NCI-H2107 treated with DMSO at 0.1 percent for 48 hours (cell line): ENCODE data around the gene NEK11.

Experiments used
- DNase-seq: peaks from one replicate; lab custom pipeline; 2025; ENCODE audit not compliant: unreplicated experiment; lab: John Stamatoyannopoulos, UW

Gene NEK11

DNA sequence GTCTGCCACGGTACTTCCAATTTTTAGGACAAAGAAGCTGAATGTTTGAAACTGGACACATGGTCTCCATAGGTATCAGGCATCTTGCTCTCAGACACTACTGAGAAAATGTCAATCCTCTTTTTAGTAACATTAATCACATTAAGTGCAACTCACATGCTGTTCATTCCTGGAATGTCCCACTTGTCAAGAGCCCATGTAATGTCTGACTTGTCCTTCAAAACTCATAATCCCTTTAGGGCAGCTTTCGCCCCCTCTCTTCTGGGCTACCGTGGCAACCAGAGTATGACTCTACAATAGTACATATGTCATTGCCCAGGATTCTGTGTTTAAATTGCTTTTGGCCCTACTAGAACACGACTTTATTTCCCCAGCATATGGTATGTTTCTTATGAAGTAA lies 367.2 kb downstream of the NEK11 start:
- no peak for DNase-seq

DNA sequence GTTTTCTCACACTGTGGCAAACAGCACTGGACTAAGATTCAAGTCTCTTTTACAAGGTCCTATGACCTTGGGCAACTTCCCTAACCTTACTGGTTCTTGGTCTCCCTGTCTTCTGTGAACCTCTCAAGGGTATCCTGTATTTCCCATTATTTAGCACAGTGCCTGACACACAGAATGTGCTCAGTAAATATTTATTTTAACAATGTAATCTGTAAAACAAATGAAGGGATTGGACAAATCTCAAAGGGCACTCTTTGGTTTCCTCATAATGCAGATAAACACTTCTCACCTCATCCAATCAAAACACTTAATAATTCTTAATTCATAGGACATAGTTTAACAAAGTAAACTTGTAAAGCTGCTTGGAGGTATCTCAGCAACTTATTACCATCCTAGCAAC lies 367.7 kb downstream of the NEK11 start:
- no peak for DNase-seq

DNA sequence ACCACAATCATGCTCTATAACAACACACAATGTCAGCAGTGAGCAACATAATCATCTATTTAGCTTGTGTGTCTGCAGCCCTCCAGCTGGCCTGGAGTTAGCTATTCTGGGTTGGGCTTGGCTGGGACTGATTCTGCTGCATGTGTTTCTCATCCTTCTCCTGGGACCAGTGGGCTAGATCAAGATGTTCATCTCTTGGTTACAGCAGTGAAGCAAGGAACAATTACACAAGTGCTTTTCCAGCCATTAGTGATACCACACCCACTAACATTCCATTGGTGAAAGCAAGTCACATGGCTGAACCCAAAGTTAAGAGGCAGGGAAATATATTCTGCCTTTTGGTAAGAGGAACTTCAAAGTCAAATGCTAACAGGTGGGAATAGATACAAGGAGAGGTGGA lies 369.5 kb downstream of the NEK11 start:
- no peak for DNase-seq

DNA sequence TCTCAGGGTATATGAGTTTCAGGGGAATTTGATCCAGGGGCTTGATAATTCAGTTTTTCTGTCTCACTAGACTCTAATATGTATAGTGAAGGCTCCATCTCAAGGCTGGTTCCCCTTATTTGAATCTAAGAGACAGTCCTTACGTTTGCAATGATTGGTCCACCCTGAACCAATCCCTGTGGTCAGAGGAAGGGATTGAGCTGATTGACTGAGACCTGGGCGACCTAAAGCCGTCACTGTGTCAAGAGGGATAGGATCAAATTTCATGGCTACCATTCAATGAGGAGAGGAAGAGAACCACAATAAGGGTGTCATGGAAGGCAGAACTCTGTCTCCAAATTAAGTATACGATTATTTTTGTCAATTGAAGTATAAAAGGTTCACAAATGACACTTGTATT lies 371.2 kb downstream of the NEK11 start:
- no peak for DNase-seq
